IMR-90 (cell line): ENCODE data around the gene ESR2. TPM values are rescaled to one million over a fixed set of nuclear protein-coding genes. Genes with fewer than 3 reads are reported as not detected.
A peak's percentile ranks its signal among the peaks of the same experiment; 100 is the strongest.

Experiments used
- ATAC-seq: fragments of 200-7000 bp; cut with Tn5 transposase; 2 replicates; pipeline ENCODE4 v1.9.1; 2020; ENCODE audit warnings: low read depth, mild to moderate bottlenecking, moderate library complexity
- BruUV-seq: library from RNA; stranded (reverse); fragments of 400-500 nt; replicated peaks from 2 replicates; lab custom pipeline; 2021; lab: Mats Ljungman, UMichigan
- CTCF ChIA-PET: fragments of 300-600 bp; formaldehyde crosslinking; extraction: SDS; loops from one replicate; lab custom pipeline; 2021; ENCODE audit warnings: antibody characterized with exemption; lab: Yijun Ruan, JAX
- POLR2A ChIA-PET: fragments of 300-600 bp; sonication (Branson Sonifier 250); formaldehyde crosslinking; loops from one replicate; lab custom pipeline; 2022; ENCODE audit warnings: antibody characterized with exemption; ENCODE audit not compliant: unreplicated experiment; lab: Charles Lee
- DNase-seq: peaks from one replicate; pipeline ENCODE4 v3.0.0; 2013
- H2AFZ ChIP-seq: replicated peaks from 2 replicates; pipeline ENCODE3; 2013; ENCODE audit warnings: low read length, mild to moderate bottlenecking; ENCODE audit not compliant: poor library complexity
- H2AK5ac ChIP-seq: 2 replicates; pipeline ENCODE4 v1.6.1; 2013; ENCODE audit warnings: low read depth, low read length, inconsistent platforms
- H2AK9ac ChIP-seq: replicated peaks from 2 replicates; pipeline ENCODE3; 2013; ENCODE audit warnings: mild to moderate bottlenecking, low read depth, low read length, moderate library complexity; ENCODE audit not compliant: poor library complexity
- H2BK120ac ChIP-seq: 2 replicates; pipeline ENCODE4 v1.6.1; 2013; ENCODE audit warnings: low read depth, low read length, inconsistent platforms
- H2BK15ac ChIP-seq: 3 replicates; pipeline ENCODE4 v1.6.1; 2013; ENCODE audit warnings: low read depth, low read length, inconsistent platforms
- H2BK20ac ChIP-seq: 2 replicates; pipeline ENCODE4 v1.6.1; 2013; ENCODE audit warnings: low read depth, mild to moderate bottlenecking, inconsistent platforms, low read length, moderate library complexity
- H2BK5ac ChIP-seq: 2 replicates; pipeline ENCODE4 v1.6.1; 2013; ENCODE audit warnings: mild to moderate bottlenecking, low read depth, low read length, inconsistent platforms; ENCODE audit not compliant: poor library complexity, severe bottlenecking
- H3K14ac ChIP-seq: replicated peaks from 2 replicates; pipeline ENCODE4 v1.6.1; 2013; ENCODE audit warnings: low read depth, low read length, inconsistent platforms
- H3K18ac ChIP-seq: 2 replicates; pipeline ENCODE4 v1.6.1; 2013; ENCODE audit warnings: low read depth, low read length, control low read depth
- H3K23ac ChIP-seq: 2 replicates; pipeline ENCODE4 v1.6.1; 2013; ENCODE audit warnings: low read depth, low read length, inconsistent platforms
- H3K27ac ChIP-seq: 2 replicates; pipeline ENCODE4 v1.5.1; 2013; ENCODE audit warnings: mild to moderate bottlenecking, control low read depth, low read length; ENCODE audit not compliant: insufficient read depth
- H3K27me3 ChIP-seq: 2 replicates; pipeline ENCODE4 v1.6.1; 2013; ENCODE audit warnings: low read length; ENCODE audit not compliant: control insufficient read depth, insufficient read depth
- H3K36me3 ChIP-seq: 2 replicates; pipeline ENCODE4 v1.6.1; 2013; ENCODE audit warnings: low read length, mixed read lengths; ENCODE audit not compliant: control insufficient read depth, insufficient read depth
- H3K4ac ChIP-seq: 2 replicates; pipeline ENCODE4 v1.6.1; 2013; ENCODE audit warnings: low read depth, low read length, inconsistent platforms
- H3K4me1 ChIP-seq: 2 replicates; pipeline ENCODE4 v1.6.1; 2013; ENCODE audit warnings: low read length, mixed read lengths; ENCODE audit not compliant: control insufficient read depth, insufficient read depth
- H3K4me2 ChIP-seq: 2 replicates; pipeline ENCODE4 v1.6.1; 2013; ENCODE audit warnings: low read depth, mild to moderate bottlenecking, control low read depth, low read length, moderate library complexity
- H3K4me3 ChIP-seq: 2 replicates; pipeline ENCODE4 v1.5.1; 2013; ENCODE audit warnings: low read depth, mild to moderate bottlenecking, control low read depth, low read length, moderate library complexity; ENCODE audit not compliant: insufficient read depth
- H3K56ac ChIP-seq: 2 replicates; pipeline ENCODE4 v1.6.1; 2013; ENCODE audit warnings: low read length, inconsistent platforms; ENCODE audit not compliant: insufficient read depth; ENCODE audit errors: extremely low read depth
- H3K79me1 ChIP-seq, 2 experiments: 2 replicates each; pipeline ENCODE4 v1.6.1; 2013; ENCODE audit warnings: low read length in 2 of 2, inconsistent platforms in 1 of 2, low read depth in 1 of 2
- H3K9ac ChIP-seq: 2 replicates; pipeline ENCODE4 v1.6.1; 2013; ENCODE audit warnings: low read depth, low read length, control low read depth
- H3K9me1 ChIP-seq: 2 replicates; pipeline ENCODE4 v1.6.1; 2013; ENCODE audit warnings: low read length, inconsistent platforms; ENCODE audit not compliant: insufficient read depth
- H3K9me3 ChIP-seq: 2 replicates; pipeline ENCODE4 v1.6.1; 2013; ENCODE audit warnings: low read length; ENCODE audit not compliant: control insufficient read depth, insufficient read depth
- H4K20me1 ChIP-seq: 2 replicates; pipeline ENCODE4 v1.6.1; 2013; ENCODE audit warnings: low read length, inconsistent platforms; ENCODE audit not compliant: insufficient read depth
- H4K5ac ChIP-seq: 2 replicates; pipeline ENCODE4 v1.6.1; 2013; ENCODE audit warnings: mild to moderate bottlenecking, low read depth, low read length, control low read depth
- H4K8ac ChIP-seq, 2 experiments: 2 replicates each; pipeline ENCODE4 v1.6.1; 2013; ENCODE audit warnings: low read depth in 2 of 2, low read length in 2 of 2, control low read depth in 1 of 2, inconsistent platforms in 1 of 2
- H4K91ac ChIP-seq: 2 replicates; pipeline ENCODE4 v1.6.1; 2013; ENCODE audit warnings: low read depth, low read length, inconsistent platforms; ENCODE audit not compliant: insufficient read depth
- BHLHE40 ChIP-seq: fragments of 150-350 bp; IDR thresholded peaks from 2 replicates; pipeline ENCODE4 v1.6.1; 2016; ENCODE audit warnings: mild to moderate bottlenecking, low read depth, low read length
- CEBPB ChIP-seq: IDR thresholded peaks from 2 replicates; pipeline ENCODE4 v1.6.1; 2012; ENCODE audit warnings: low read depth, low read length, improper control_type of control experiment
- CHD1 ChIP-seq: IDR thresholded peaks from 2 replicates; pipeline ENCODE4 v1.6.1; 2012; ENCODE audit warnings: low read depth, low read length, improper control_type of control experiment
- CTCF ChIP-seq: conservative IDR thresholded peaks from 2 replicates; pipeline ENCODE4 v1.5.1; 2012; ENCODE audit warnings: mild to moderate bottlenecking, low read depth, low read length, improper control_type of control experiment
- ELK1 ChIP-seq: fragments of 150-350 bp; IDR thresholded peaks from 2 replicates; pipeline ENCODE4 v1.6.1; 2016; ENCODE audit warnings: low read depth, mild to moderate bottlenecking, low read length, moderate library complexity, borderline replicate concordance
- FOS ChIP-seq: fragments of 150-350 bp; IDR thresholded peaks from 2 replicates; pipeline ENCODE4 v1.6.1; 2016; ENCODE audit warnings: low read depth, low read length
- MAFK ChIP-seq: IDR thresholded peaks from 2 replicates; pipeline ENCODE4 v1.6.1; 2012; ENCODE audit warnings: low read depth, low read length, improper control_type of control experiment
- MAZ ChIP-seq: IDR thresholded peaks from 2 replicates; pipeline ENCODE4 v1.6.1; 2012; ENCODE audit warnings: low read depth, mild to moderate bottlenecking, low read length, improper control_type of control experiment, moderate library complexity, borderline replicate concordance
- MXI1 ChIP-seq: IDR thresholded peaks from 2 replicates; pipeline ENCODE4 v1.6.1; 2012; ENCODE audit warnings: low read depth, mild to moderate bottlenecking, low read length, moderate library complexity, borderline replicate concordance
- NFE2L2 ChIP-seq: fragments of 150-350 bp; IDR thresholded peaks from 2 replicates; pipeline ENCODE4 v1.6.1; 2016; ENCODE audit warnings: low read depth, mild to moderate bottlenecking, low read length
- POLR2A ChIP-seq: IDR thresholded peaks from 2 replicates; pipeline ENCODE4 v1.6.1; 2012; ENCODE audit warnings: mild to moderate bottlenecking, low read depth, low read length
- RAD21 ChIP-seq: IDR thresholded peaks from 2 replicates; pipeline ENCODE4 v1.6.1; 2012; ENCODE audit warnings: low read length, improper control_type of control experiment
- RCOR1 ChIP-seq: IDR thresholded peaks from 2 replicates; pipeline ENCODE4 v1.6.1; 2012; ENCODE audit warnings: mild to moderate bottlenecking, low read length, improper control_type of control experiment; ENCODE audit not compliant: insufficient replicate concordance
- RFX5 ChIP-seq: IDR thresholded peaks from 2 replicates; pipeline ENCODE4 v1.8.0; 2012; ENCODE audit warnings: low read depth, mild to moderate bottlenecking, low read length, moderate library complexity
- SMC3 ChIP-seq: fragments of 150-350 bp; IDR thresholded peaks from 2 replicates; pipeline ENCODE4 v1.6.1; 2016; ENCODE audit warnings: low read depth, mild to moderate bottlenecking, antibody characterized with exemption, low read length, moderate library complexity
- USF2 ChIP-seq: fragments of 150-350 bp; IDR thresholded peaks from 2 replicates; pipeline ENCODE4 v1.6.1; 2017; ENCODE audit warnings: mild to moderate bottlenecking, antibody characterized with exemption, low read length, low read depth
- WGBS, 2 experiments: methylation state at CpG; one replicate each; pipeline versions ENCODE4 v1.1.5 to v1.1.7; 2013; ENCODE audit warnings: missing lambda C conversion rate in 2 of 2; ENCODE audit not compliant: insufficient read length in 1 of 2; ENCODE audit errors: extremely low coverage in 2 of 2; 5-methylcytosine and 5-hydroxymethylcytosine counted together
- dilution Hi-C: fragments of 300-500 bp; cut with HindIII; formaldehyde crosslinking; loops from one replicate; pipeline ENCODE4 v1.14.3; 2018; ENCODE audit warnings: low sequenced_read_pairs; ENCODE audit not compliant: unreplicated experiment
- in situ Hi-C: fragments of 300-500 bp; cut with MboI; formaldehyde crosslinking; loops from 3 replicates; pipeline ENCODE4 v1.14.3; 2019; ENCODE audit warnings: low sequenced_read_pairs, inconsistent platforms, mixed read lengths
- intact Hi-C: fragments of 100-400 bp; cut with micrococcal nuclease; formaldehyde crosslinking; loops from 2 replicates; pipeline ENCODE4 v1.10.0; 2022
- polyA plus RNA-seq, 3 experiments: library from polyadenylated mRNA; depleted of rRNA; stranded (reverse); fragments of >200 nt; gene quantifications; 2 replicates each; pipeline ENCODE4 v1.2.3, GENCODE V29; 2012; ENCODE audit warnings: low replicate concordance in 1 of 3
- total RNA-seq: library from RNA; depleted of rRNA; stranded (reverse); fragments of >200 nt; gene quantifications from 2 replicates; pipeline ENCODE4 v1.2.3, GENCODE V29; 2012

ESR2 gene
- total and polyA plus RNA-seq, 2 of the 4 experiments (the other 2 are of a cell fraction), result under 0.01 to 0.03 TPM

- Histone ChIP-seq H4K20me1 (no peaks in the 10 kb centered on the region), H3K36me3 (no peaks in the 10 kb centered on the region), H4K91ac (no peak overlapping the region), H2BK15ac (no peak overlapping the region), H2BK5ac (no peak overlapping the region), H3K27me3 (no peaks in the 10 kb centered on the region), H4K5ac (no peak overlapping the region), H3K4ac (no peak overlapping the region), H3K9ac (no peak overlapping the region), H3K18ac (no peak overlapping the region), H3K9me1 (no peaks in the 10 kb centered on the region), H3K9me3 (no peaks in the 10 kb centered on the region), H3K79me1 (no peaks in the 10 kb centered on the region), H2AFZ (peak overlapping the region; percentile 4), H3K27ac (no peak overlapping the region), H2BK120ac (peak overlapping the region; percentile 38; the same call in 1 of the 2 replicates), H2AK9ac (peak overlapping the region; percentile 45), H3K56ac (no peak overlapping the region), H3K4me3 (no peak overlapping the region), H2AK5ac (no peak overlapping the region), H3K4me1 (no peaks in the 10 kb centered on the region), H2BK20ac (0 out of 2 replicates have a peak overlapping the region, but pooled peaks have one; percentile 13), H3K14ac (peak overlapping the region; percentile 80; the same call in 1 of the 2 replicates), H4K8ac (no peak overlapping the region; a peak in 1 of 4 replicates), H3K23ac (0 out of 2 replicates have a peak overlapping the region, but pooled peaks have one; percentile 53), H3K4me2 (no peak overlapping the region)
- DNase-seq, result no peak
- TF ChIP-seq RAD21, result peak; percentile 44
- TF ChIP-seq CTCF, result peak; percentile 38; the same call in 1 of the 2 replicates
- TF ChIP-seq CHD1, result no peak
- no peak for TF ChIP-seq FOS
- no peak for TF ChIP-seq MXI1
- no peak for TF ChIP-seq MAFK
- no peak for TF ChIP-seq ELK1
- TF ChIP-seq USF2, result no peak
- TF ChIP-seq POLR2A, result no peak
- no peak for TF ChIP-seq NFE2L2
- 0 out of 2 replicates have a peak, but pooled peaks have one; percentile 14 for TF ChIP-seq SMC3
- TF ChIP-seq MAZ, result no peak
- TF ChIP-seq RFX5, result no peak
- no peak for TF ChIP-seq RCOR1
- no peak for TF ChIP-seq CEBPB
- no peak for TF ChIP-seq BHLHE40
- POLR2A ChIA-PET, result no interaction called here
- dilution Hi-C loops, result no loop called here
- CTCF ChIA-PET, result interaction anchor here (0.6 to 1.0 kb wide), 4 partner anchors 13 to 233 kb away, joined by 3 to 4 read pairs (median 3); partner anchors contain the start of gene ESR2
- in situ Hi-C loops, result no loop called here
- ATAC-seq, result peak; percentile 48
- BruUV-seq, result no TSS peak
- intact Hi-C loops, result no loop called here
- no CpG with 5 or more reads among the region's 5 CpGs for WGBS, 2 experiments
Measured at GRCh38 chr14:64060648-64061096, 233.5 kb downstream of the ESR2 start.
